Endothelial cell of umbilical vein (primary cell): ENCODE data around the gene CHRNE. TPM values are rescaled to one million over a fixed set of nuclear protein-coding genes. Genes with fewer than 3 reads are reported as not detected.

ENCODE experiments used
- BruUV-seq: library from RNA; stranded (reverse); fragments of 400-500 nt; replicated peaks from 2 replicates; lab custom pipeline; 2021; lab: Mats Ljungman, UMichigan
- CTCF ChIA-PET: fragments of 300-600, 350-600 bp; sonication (Branson Sonifier 250); formaldehyde crosslinking; loops from one replicate; lab custom pipeline; 2021; ENCODE audit warnings: antibody characterized with exemption, inconsistent platforms; lab: Charles Lee
- POLR2A ChIA-PET: fragments of 300-600, 350-600 bp; sonication (Branson Sonifier 250); formaldehyde crosslinking; loops from one replicate; lab custom pipeline; 2021; ENCODE audit warnings: antibody characterized with exemption, inconsistent platforms; lab: Charles Lee
- DNase-seq: peaks from one replicate; pipeline ENCODE4 v3.0.0-alpha.2; 2011; ENCODE audit warnings: low read depth, low spot score
- FAIRE-seq: peaks from 2 replicates; lab custom pipeline; 2011; peaks lifted over from hg19 to GRCh38; lab: Jason Lieb, UNC
- H2AFZ ChIP-seq: 2 replicates; pipeline ENCODE4 v1.6.0; 2012; ENCODE audit warnings: low read depth, low read length, control low read depth, inconsistent platforms
- H3K27ac ChIP-seq: 2 replicates; pipeline ENCODE4 v1.5.1; 2011; ENCODE audit warnings: low read depth, mild to moderate bottlenecking, control low read depth, low read length, moderate library complexity; ENCODE audit not compliant: insufficient read depth
- H3K27me3 ChIP-seq, 2 experiments: 2 replicates each; pipeline versions ENCODE4 v1.6.0 to v1.6.1; 2011; ENCODE audit warnings: low read length in 2 of 2, mixed read lengths in 1 of 2; ENCODE audit not compliant: control insufficient read depth in 2 of 2, insufficient read depth in 2 of 2
- H3K36me3 ChIP-seq, 2 experiments: 2 replicates in 1 of 2; 3 replicates in 1 of 2; pipeline ENCODE4 v1.5.1; 2011; ENCODE audit warnings: low read length in 2 of 2, mild to moderate bottlenecking in 1 of 2, moderate library complexity in 1 of 2; ENCODE audit not compliant: control insufficient read depth in 2 of 2, insufficient read depth in 2 of 2; ENCODE audit errors: extremely low read depth in 1 of 2
- H3K4me1 ChIP-seq: 3 replicates; pipeline ENCODE4 v1.5.1; 2011; ENCODE audit warnings: mild to moderate bottlenecking, low read length; ENCODE audit not compliant: control insufficient read depth, insufficient read depth; ENCODE audit errors: extremely low read depth
- H3K4me2 ChIP-seq: 2 replicates; pipeline ENCODE4 v1.6.1; 2011; ENCODE audit warnings: low read length, control low read depth, mixed read lengths; ENCODE audit not compliant: insufficient read depth
- H3K4me3 ChIP-seq, 3 experiments: fragments of 200-600 bp in 1 of 3; sonication (generic), shearing (Covaris generic) in 1 of 3; replicated peaks in 1 of 3; 2 replicates each; pipeline ENCODE4 v1.5.1; 2011 to 2016; ENCODE audit warnings: control low read depth in 3 of 3, low read length in 3 of 3, mild to moderate bottlenecking in 2 of 3, inconsistent platforms in 1 of 3, low read depth in 1 of 3, moderate library complexity in 1 of 3; ENCODE audit not compliant: insufficient read depth in 1 of 3
- H3K79me2 ChIP-seq: 2 replicates; pipeline ENCODE4 v1.6.0; 2012; ENCODE audit warnings: low read length, inconsistent platforms; ENCODE audit not compliant: control insufficient read depth, insufficient read depth
- H3K9ac ChIP-seq: replicated peaks from 2 replicates; pipeline ENCODE3; 2011; ENCODE audit warnings: low read length, control low read depth; ENCODE audit not compliant: insufficient read depth; ENCODE audit errors: extremely low read depth
- H3K9me1 ChIP-seq: replicated peaks from 3 replicates; pipeline ENCODE4 v1.6.0; 2011; ENCODE audit warnings: mild to moderate bottlenecking, low read length; ENCODE audit not compliant: control insufficient read depth, insufficient read depth; ENCODE audit errors: extremely low read depth
- H3K9me3 ChIP-seq: replicated peaks from 2 replicates; pipeline ENCODE4 v1.5.1; 2012; ENCODE audit warnings: low read length, inconsistent platforms; ENCODE audit not compliant: control insufficient read depth, insufficient read depth
- H4K20me1 ChIP-seq: replicated peaks from 2 replicates; pipeline ENCODE3; 2011; ENCODE audit warnings: mild to moderate bottlenecking, low read length; ENCODE audit not compliant: control insufficient read depth, insufficient read depth; ENCODE audit errors: extremely low read depth
- FOS ChIP-seq: IDR thresholded peaks from 2 replicates; pipeline ENCODE4 v1.6.1; 2011; ENCODE audit warnings: mild to moderate bottlenecking, low read length, moderate library complexity, borderline replicate concordance; ENCODE audit not compliant: insufficient read depth
- GATA2 ChIP-seq: IDR thresholded peaks from 2 replicates; pipeline ENCODE4 v1.7.0; 2011; ENCODE audit warnings: low read depth, mild to moderate bottlenecking, moderate library complexity, mixed read lengths, low read length; ENCODE audit not compliant: insufficient read length, insufficient read depth
- JUN ChIP-seq: IDR thresholded peaks from 2 replicates; pipeline ENCODE4 v1.6.1; 2011; ENCODE audit warnings: borderline replicate concordance, low read depth; ENCODE audit not compliant: insufficient read length, insufficient read depth
- MYC ChIP-seq: IDR thresholded peaks from one replicate; pipeline ENCODE4 v1.6.1; 2011; ENCODE audit warnings: mild to moderate bottlenecking, low read depth, low read length
- POLR2AphosphoS5 ChIP-seq: IDR thresholded peaks from 2 replicates; pipeline ENCODE4 v1.6.1; 2012; ENCODE audit warnings: low read depth, mild to moderate bottlenecking, control low read depth, low read length, moderate library complexity; ENCODE audit not compliant: insufficient read depth
- dilution Hi-C: fragments of 300-500 bp; cut with MboI; formaldehyde crosslinking; loops from one replicate; pipeline ENCODE4 v1.15.0; 2019; ENCODE audit warnings: low sequenced_read_pairs; ENCODE audit not compliant: extremely low pct_ligation_motif_present
- intact Hi-C: fragments of 100-400 bp; cut with micrococcal nuclease; formaldehyde crosslinking; loops from one replicate; pipeline ENCODE4 v1.10.0; 2022
- polyA plus RNA-seq, 4 experiments: library from polyadenylated mRNA; depleted of rRNA in 3 of 4; stranded (reverse) in 3 of 4; unstranded in 1 of 4; fragments of >200 nt; gene quantifications; 2 replicates each; pipeline versions ENCODE4 v1.2.1 to v1.2.3, GENCODE V29; 2011 to 2012; ENCODE audit warnings: missing spikeins in 1 of 4
- total RNA-seq: library from RNA; stranded (reverse); gene quantifications from 2 replicates; pipeline ENCODE4 v1.2.3, GENCODE V29; 2021
- TF ChIP-seq, protein P1 (sequence below), 2 donors: IDR thresholded peaks; 1 replicate in 1 of 2; 2 replicates in 1 of 2; pipeline ENCODE4 v1.5.1; 2011; ENCODE audit warnings: low read length in 2 of 2, mild to moderate bottlenecking in 2 of 2, moderate library complexity in 2 of 2, control low read depth in 1 of 2, inconsistent platforms in 1 of 2, low read depth in 1 of 2; ENCODE audit not compliant: insufficient read depth in 1 of 2; ENCODE audit errors: extremely low read depth in 1 of 2

Gene CHRNE
- total and polyA plus RNA-seq, 2 donors (not counting 3 experiments of a cell fraction or from before 2014, with no cell fraction given): 0.84 to 1.1 TPM

GRCh38 chr17:4944163-4944553 lies 41.3 kb upstream of the CHRNE start:
- ChIA-PET CTCF (no interaction called here), POLR2A (no interaction called here)
- BruUV-seq: no TSS peak
- dilution Hi-C loops: no loop called here
- intact Hi-C loops: no loop called here
- Histone ChIP-seq H3K36me3 (peaks cover 13 to 28% of the 10 kb centered on the region in 2 experiments), H3K4me1 (peaks cover 30% of the 10 kb centered on the region), H3K9ac (no peak overlapping the region), H3K4me2 (no peak overlapping the region), H4K20me1 (no peaks in the 10 kb centered on the region), H3K9me1 (no peaks in the 10 kb centered on the region), H3K4me3 (no peak overlapping the region), H3K27ac (no peak overlapping the region), H2AFZ (no peak overlapping the region), H3K79me2 (peaks cover 81% of the 10 kb centered on the region), H3K9me3 (no peaks in the 10 kb centered on the region), H3K27me3 (no peaks in the 10 kb centered on the region)
- FAIRE-seq (no peak), DNase-seq (no peak)
- TF ChIP-seq MYC (no peak), POLR2AphosphoS5 (no peak), JUN (no peak), FOS (no peak), GATA2 (no peak)
- TF ChIP-seq, protein P1, sequence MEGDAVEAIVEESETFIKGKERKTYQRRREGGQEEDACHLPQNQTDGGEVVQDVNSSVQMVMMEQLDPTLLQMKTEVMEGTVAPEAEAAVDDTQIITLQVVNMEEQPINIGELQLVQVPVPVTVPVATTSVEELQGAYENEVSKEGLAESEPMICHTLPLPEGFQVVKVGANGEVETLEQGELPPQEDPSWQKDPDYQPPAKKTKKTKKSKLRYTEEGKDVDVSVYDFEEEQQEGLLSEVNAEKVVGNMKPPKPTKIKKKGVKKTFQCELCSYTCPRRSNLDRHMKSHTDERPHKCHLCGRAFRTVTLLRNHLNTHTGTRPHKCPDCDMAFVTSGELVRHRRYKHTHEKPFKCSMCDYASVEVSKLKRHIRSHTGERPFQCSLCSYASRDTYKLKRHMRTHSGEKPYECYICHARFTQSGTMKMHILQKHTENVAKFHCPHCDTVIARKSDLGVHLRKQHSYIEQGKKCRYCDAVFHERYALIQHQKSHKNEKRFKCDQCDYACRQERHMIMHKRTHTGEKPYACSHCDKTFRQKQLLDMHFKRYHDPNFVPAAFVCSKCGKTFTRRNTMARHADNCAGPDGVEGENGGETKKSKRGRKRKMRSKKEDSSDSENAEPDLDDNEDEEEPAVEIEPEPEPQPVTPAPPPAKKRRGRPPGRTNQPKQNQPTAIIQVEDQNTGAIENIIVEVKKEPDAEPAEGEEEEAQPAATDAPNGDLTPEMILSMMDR (IDR thresholded peaks at IDR 0.05; ENCODE audit: extremely low read depth in 1 of 2, insufficient read depth in 1 of 2, low read depth in 1 of 2, low read length in 2 of 2): no peak
